Breast epithelium (tissue), 4 donors: ENCODE measurements around the gene TUBGCP2. TPM values are rescaled to one million over a fixed set of nuclear protein-coding genes. Genes with fewer than 3 reads are reported as not detected.

ENCODE experiments used
- DNase-seq, 2 donors: peaks; one replicate each; pipeline ENCODE4 v3.0.0-alpha.2; 2019; ENCODE audit warnings: low spot score in 2 of 2
- H3K27ac ChIP-seq, 2 donors: fragments of 200-600 bp; sonication (generic) in 1 of 2; one replicate each; pipeline ENCODE4 v1.5.1; 2016 to 2019; ENCODE audit warnings: mild to moderate bottlenecking in 1 of 2
- H3K27me3 ChIP-seq, 2 donors: fragments of 200-600 bp; sonication (generic) in 1 of 2; one replicate each; pipeline versions ENCODE4 v1.5.1 to v1.6.0; 2017 to 2019; ENCODE audit warnings: control low read depth in 1 of 2, mild to moderate bottlenecking in 1 of 2
- H3K36me3 ChIP-seq: fragments of 200-600 bp; one replicate; pipeline ENCODE4 v1.5.1; 2019
- H3K4me1 ChIP-seq, 2 donors: fragments of 200-600 bp; sonication (generic); one replicate each; pipeline ENCODE4 v1.5.1; 2016 to 2019; ENCODE audit warnings: control low read depth in 1 of 2
- H3K4me3 ChIP-seq, 3 donors: fragments of 200-600 bp; sonication (generic); 1 replicate in 2 of 3; 2 replicates in 1 of 3; pipeline ENCODE4 v1.5.1; 2016 to 2019; ENCODE audit warnings: mild to moderate bottlenecking in 3 of 3, moderate library complexity in 2 of 3
- H3K9me3 ChIP-seq, 2 donors: fragments of 200-600 bp; sonication (generic) in 1 of 2; one replicate each; pipeline ENCODE4 v1.5.1; 2016 to 2019; ENCODE audit warnings: control low read depth in 1 of 2
- CTCF ChIP-seq, 3 donors: fragments of 450-650 bp; IDR thresholded peaks; one replicate each; pipeline ENCODE4 v1.5.1; 2016 to 2017; ENCODE audit warnings: antibody characterized with exemption in 3 of 3, mild to moderate bottlenecking in 3 of 3, moderate library complexity in 3 of 3
- POLR2A ChIP-seq: fragments of 450-650 bp; IDR thresholded peaks from one replicate; pipeline ENCODE4 v1.6.1; 2016; ENCODE audit warnings: antibody characterized with exemption, mild to moderate bottlenecking, moderate library complexity
- POLR2AphosphoS5 ChIP-seq, 3 donors: sonication (generic); formaldehyde crosslinking; IDR thresholded peaks; one replicate each; pipeline ENCODE4 v1.6.1; 2017; ENCODE audit warnings: antibody characterized with exemption in 3 of 3
- intact Hi-C: fragments of 100-400 bp; cut with DNase I; formaldehyde crosslinking; loops from one replicate; pipeline ENCODE4 v1.15.1; 2023; ENCODE audit warnings: low total_unique reads
- total RNA-seq, 3 donors: library from RNA; depleted of rRNA; stranded (reverse); fragments of >200 nt; gene quantifications; one replicate each; pipeline ENCODE4 v1.1.0, GENCODE V29; 2016

Gene TUBGCP2
- total RNA-seq, 3 donors from 2014 or later: 33.6 to 40.0 (median 39.5) TPM

GRCh38 chr10:133281084-133281483 lies 27.6 kb downstream of the TUBGCP2 start:
- no peak for DNase-seq
- H3K27me3 ChIP-seq: peaks cover 0 to 11% of the 10 kb centered on the region in 2 donors
- intact Hi-C loops: no loop called here
- H3K4me3 ChIP-seq: no peak overlapping the region
- peaks cover 15% of the 10 kb centered on the region for H3K36me3 ChIP-seq
- H3K4me1 ChIP-seq: peaks cover 0 to 8% of the 10 kb centered on the region in 2 donors
- no peak for TF ChIP-seq POLR2AphosphoS5 (IDR thresholded peaks at IDR 0.05)
- TF ChIP-seq CTCF (IDR thresholded peaks at IDR 0.05): no peak
- no peak for TF ChIP-seq POLR2A
- no peaks in the 10 kb centered on the region for H3K9me3 ChIP-seq
- no peak overlapping the region for H3K27ac ChIP-seq

GRCh38 chr10:133280391-133281059 lies 28.1 kb downstream of the TUBGCP2 start:
- no peak overlapping the region for H3K4me3 ChIP-seq
- H3K27ac ChIP-seq: no peak overlapping the region
- peaks cover 0 to 17% of the 10 kb centered on the region in 2 donors for H3K27me3 ChIP-seq
- no peak for TF ChIP-seq POLR2AphosphoS5 (IDR thresholded peaks at IDR 0.05)
- TF ChIP-seq POLR2A: no peak
- TF ChIP-seq CTCF (IDR thresholded peaks at IDR 0.05): no peak
- intact Hi-C loops: no loop called here
- no peak for DNase-seq
- H3K9me3 ChIP-seq: no peaks in the 10 kb centered on the region
- peaks cover 0 to 9% of the 10 kb centered on the region in 2 donors for H3K4me1 ChIP-seq
- peaks cover 15% of the 10 kb centered on the region for H3K36me3 ChIP-seq

GRCh38 chr10:133279326-133280226 lies 29.1 kb downstream of the TUBGCP2 start:
- DNase-seq: no peak
- no peak overlapping the region for H3K4me3 ChIP-seq
- intact Hi-C loops: no loop called here
- H3K27me3 ChIP-seq: peaks cover 0 to 23% of the 10 kb centered on the region in 2 donors
- H3K36me3 ChIP-seq: peaks cover 5% of the 10 kb centered on the region
- TF ChIP-seq POLR2A: no peak
- TF ChIP-seq CTCF (IDR thresholded peaks at IDR 0.05): no peak
- no peak for TF ChIP-seq POLR2AphosphoS5 (IDR thresholded peaks at IDR 0.05)
- H3K4me1 ChIP-seq: peaks cover 0 to 9% of the 10 kb centered on the region in 2 donors
- peak overlapping the region; percentile 61 to 77 for H3K27ac ChIP-seq
- H3K9me3 ChIP-seq: no peaks in the 10 kb centered on the region

GRCh38 chr10:133278577-133279265 lies 30.0 kb downstream of the TUBGCP2 start:
- Histone ChIP-seq H3K4me3 (peak overlapping the region in 1 of 3 donors; percentile 12), H3K36me3 (peaks cover 5% of the 10 kb centered on the region), H3K4me1 (peaks cover 0 to 9% of the 10 kb centered on the region in 2 donors), H3K27me3 (peaks cover 0 to 23% of the 10 kb centered on the region in 2 donors), H3K27ac (peak overlapping the region; percentile 61 to 77), H3K9me3 (no peaks in the 10 kb centered on the region)
- peak in 1 of 2 donors; percentile 54 for DNase-seq
- intact Hi-C loops: no loop called here
- TF ChIP-seq POLR2AphosphoS5 (IDR thresholded peaks at IDR 0.05) (no peak), POLR2A (no peak), CTCF (IDR thresholded peaks at IDR 0.05) (no peak)
